Measurements from ENCODE around the gene EZR. TPM values are rescaled to one million over a fixed set of nuclear protein-coding genes. Genes with fewer than 3 reads are reported as not detected.

EZR gene
- total and polyA plus RNA-seq, 2 of the 8 experiments (the other 6 are each of a cell fraction or from before 2014, with no cell fraction given), result 122 to 286 TPM

DNA sequence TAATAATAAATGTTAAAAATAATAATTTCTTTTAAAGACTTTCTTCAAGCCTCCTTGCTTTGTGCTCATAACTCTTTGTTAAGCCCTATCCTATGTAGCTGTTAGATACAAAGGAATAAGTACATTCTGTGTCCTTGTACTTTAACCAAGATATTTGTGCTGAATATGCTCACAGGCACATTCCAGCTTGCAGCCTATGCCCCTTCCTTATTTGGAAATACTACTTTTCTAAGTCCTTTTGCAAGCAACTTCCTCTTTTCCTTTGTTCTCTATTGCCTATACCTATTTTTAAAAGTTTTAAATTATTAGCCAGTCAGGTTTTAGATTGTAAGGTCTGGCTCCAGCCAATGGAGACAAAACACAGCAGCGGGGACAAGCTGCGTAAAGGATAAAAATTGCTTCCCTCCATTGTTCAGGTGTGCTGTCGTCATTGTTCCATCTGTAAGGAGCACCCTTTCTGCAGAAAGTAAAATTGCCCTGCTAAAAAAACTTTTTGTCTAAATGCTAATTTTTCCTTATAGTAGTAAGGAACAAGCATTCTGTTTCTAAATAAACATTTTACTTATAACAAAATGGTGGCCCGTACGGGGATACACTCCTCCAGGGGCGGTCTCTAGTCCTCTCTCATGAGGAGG lies 89.1 kb downstream of the EZR start:
- FAIRE-seq (no peak), DNase-seq (ENCODE audit: low read depth in 1 of 2, low spot score in 2 of 2) (no peak)
- Histone ChIP-seq H3K36me3 (ENCODE audit: control insufficient read depth in 2 of 4, insufficient read depth in 4 of 4, low read length in 3 of 4) (no peaks in the 10 kb centered on the region; a peak in 1 of 8 replicates), H3K18ac (ENCODE audit: extremely low read depth, low read length) (no peak overlapping the region), H3K23me2 (ENCODE audit: low read depth, low read length) (no peaks in the 10 kb centered on the region), H3K27ac (ENCODE audit: low read depth, low read length) (peak overlapping the region; percentile 90), H3K23ac (ENCODE audit: insufficient read length) (no peak overlapping the region), H3K4me2 (ENCODE audit: insufficient read depth in 1 of 2, low read depth in 2 of 2, low read length in 2 of 2) (peak overlapping the region; percentile 43 to 64; a peak in 3 of 4 replicates), H3K9me3 (ENCODE audit: insufficient read depth in 2 of 2, low read depth in 1 of 2, low read length in 1 of 2) (no peaks in the 10 kb centered on the region; a peak in 1 of 4 replicates), H3K79me2 (ENCODE audit: control insufficient read depth in 1 of 2, insufficient read depth in 2 of 2, low read length in 2 of 2) (no peaks in the 10 kb centered on the region), H3K14ac (ENCODE audit: insufficient read length) (no peak overlapping the region), H2AFZ (ENCODE audit: low read length) (no peak overlapping the region), H3K27me3 (replicated peaks in 1 of 4; ENCODE audit: control insufficient read depth in 3 of 4, extremely low read depth in 1 of 4, insufficient read depth in 3 of 4, low read length in 3 of 4) (no peaks in the 10 kb centered on the region), H3K9ac (replicated peaks in 1 of 4; ENCODE audit: extremely low read depth in 1 of 4, low read depth in 3 of 4, low read length in 3 of 4) (peak overlapping the region; percentile 43 to 57 (median 52); a peak in 6 of 7 replicates), H2BK12ac (ENCODE audit: low read depth, low read length) (no peak overlapping the region; the same call in 1 of the 2 replicates), H4K8ac (ENCODE audit: extremely low read depth, insufficient read depth, low read length) (no peak overlapping the region), H2BK5ac (ENCODE audit: low read depth, low read length) (peak overlapping the region; percentile 84), H3K56ac (replicated peaks; ENCODE audit: insufficient read length, low read depth, low read length) (no peak overlapping the region), H3K4me3 (ENCODE audit: extremely low read depth in 1 of 4, insufficient read depth in 2 of 4, low read depth in 3 of 4, low read length in 4 of 4) (peak overlapping the region in 3 of 4 experiments; percentile 12 to 58 (median 15); a peak in 5 of 8 replicates), H4K91ac (replicated peaks; ENCODE audit: insufficient read length, low read length) (no peak overlapping the region), H2BK20ac (ENCODE audit: low read length) (no peak overlapping the region), H3K4me1 (replicated peaks in 1 of 4; ENCODE audit: control insufficient read depth in 3 of 4, insufficient read depth in 4 of 4, low read length in 3 of 4) (no peaks in the 10 kb centered on the region), H2BK15ac (ENCODE audit: low read length) (no peak overlapping the region), H3K4ac (replicated peaks; ENCODE audit: insufficient read length, low read depth, low read length) (no peak overlapping the region), H4K5ac (ENCODE audit: insufficient read length, low read depth, low read length) (no peak overlapping the region), H2BK120ac (replicated peaks; ENCODE audit: low read depth, low read length) (no peak overlapping the region), H3K79me1 (ENCODE audit: low read depth, low read length) (no peaks in the 10 kb centered on the region), H4K20me1 (replicated peaks in 1 of 2; ENCODE audit: control insufficient read depth in 1 of 2, insufficient read depth in 2 of 2, low read length in 2 of 2) (no peaks in the 10 kb centered on the region), H2AK5ac (ENCODE audit: low read depth, low read length) (no peak overlapping the region)
- CTCF ChIA-PET (ENCODE audit: partially characterized antibody), result interaction anchor here (0.6 to 5.8 kb wide), 10 partner anchors 11 to 902 kb away, joined by 3 to 35 read pairs (median 4); no protein-coding TSS in a partner anchor
- 9% methylated on average over 6 of the region's 6 CpGs; no CpG with 5 or more reads in 1 of the 2 experiments for WGBS, 2 experiments (ENCODE audit: extremely low coverage in 1 of 2, insufficient coverage in 1 of 2, insufficient read length in 1 of 2, insufficient replicate concordance in 2 of 2, low coverage in 1 of 2, low lambda C conversion rate in 2 of 2, missing lambda C conversion rate in 1 of 2)
- POLR2A ChIA-PET (ENCODE audit: partially characterized antibody), result interaction anchor here (0.6 to 3.9 kb wide), 15 partner anchors 9 to 511 kb away, joined by 3 to 39 read pairs (median 4); no protein-coding TSS in a partner anchor
- TF ChIP-seq CHD2 (IDR thresholded peaks at IDR 0.05; ENCODE audit: low read length) (no peak), CHD1 (IDR thresholded peaks at IDR 0.05; ENCODE audit: low read depth, low read length) (no peak), SRF (IDR thresholded peaks at IDR 0.05; ENCODE audit: low read depth, low read length) (peak; percentile 70; the same call in 1 of the 2 replicates), SP4 (IDR thresholded peaks at IDR 0.05; ENCODE audit: low read length) (no peak), YY1 (IDR thresholded peaks at IDR 0.05; ENCODE audit: low read depth, low read length) (peak; percentile 67; the same call in 1 of the 2 replicates), ASH2L (IDR thresholded peaks at IDR 0.05; ENCODE audit: low read length) (peak; percentile 5)
- TF ChIP-seq, protein P1, sequence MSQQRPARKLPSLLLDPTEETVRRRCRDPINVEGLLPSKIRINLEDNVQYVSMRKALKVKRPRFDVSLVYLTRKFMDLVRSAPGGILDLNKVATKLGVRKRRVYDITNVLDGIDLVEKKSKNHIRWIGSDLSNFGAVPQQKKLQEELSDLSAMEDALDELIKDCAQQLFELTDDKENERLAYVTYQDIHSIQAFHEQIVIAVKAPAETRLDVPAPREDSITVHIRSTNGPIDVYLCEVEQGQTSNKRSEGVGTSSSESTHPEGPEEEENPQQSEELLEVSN (IDR thresholded peaks at IDR 0.05), result no peak
